Activated CD4-positive, alpha-beta T cell treated with anti-CD3 and anti-CD28 coated beads, Interleukin-2, amount 50 U/mL, for 16 hours (primary cell): ENCODE measurements around the gene NUTF2.
"Not testable (repeated sequence)": the region's sequence is repeated elsewhere in the genome, so short reads cannot be mapped to it uniquely, and the experiment has no call there.

ENCODE experiments used
- DNase-seq: peaks from one replicate; pipeline ENCODE4 v3.0.0-alpha.2; 2020

NUTF2 gene

DNA sequence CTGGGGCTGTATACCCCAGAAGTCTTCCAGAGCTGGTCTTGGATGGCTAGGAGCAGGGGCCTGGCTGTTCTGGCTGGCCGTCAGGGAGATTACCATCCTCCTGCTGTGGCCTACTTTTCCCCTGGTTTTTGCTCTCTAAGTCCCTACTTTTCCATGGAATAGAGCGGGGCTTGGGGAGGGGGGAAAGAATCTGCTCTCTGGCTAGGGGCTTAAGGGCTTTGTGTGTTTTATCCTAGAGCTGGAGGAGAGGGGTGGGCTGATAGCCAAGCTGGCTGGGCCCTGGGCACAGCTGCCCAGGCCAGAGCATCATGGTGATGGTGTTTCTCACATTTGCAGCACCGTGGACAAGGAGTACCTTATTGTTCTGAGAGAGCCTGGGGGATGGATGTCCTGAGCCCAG, 41.6 kb downstream of the NUTF2 start:
- DNase-seq, result no peak

GRCh38 chr16:67892375-67892774, 45.6 kb downstream of the NUTF2 start:
- DNase-seq, result no peak

DNA sequence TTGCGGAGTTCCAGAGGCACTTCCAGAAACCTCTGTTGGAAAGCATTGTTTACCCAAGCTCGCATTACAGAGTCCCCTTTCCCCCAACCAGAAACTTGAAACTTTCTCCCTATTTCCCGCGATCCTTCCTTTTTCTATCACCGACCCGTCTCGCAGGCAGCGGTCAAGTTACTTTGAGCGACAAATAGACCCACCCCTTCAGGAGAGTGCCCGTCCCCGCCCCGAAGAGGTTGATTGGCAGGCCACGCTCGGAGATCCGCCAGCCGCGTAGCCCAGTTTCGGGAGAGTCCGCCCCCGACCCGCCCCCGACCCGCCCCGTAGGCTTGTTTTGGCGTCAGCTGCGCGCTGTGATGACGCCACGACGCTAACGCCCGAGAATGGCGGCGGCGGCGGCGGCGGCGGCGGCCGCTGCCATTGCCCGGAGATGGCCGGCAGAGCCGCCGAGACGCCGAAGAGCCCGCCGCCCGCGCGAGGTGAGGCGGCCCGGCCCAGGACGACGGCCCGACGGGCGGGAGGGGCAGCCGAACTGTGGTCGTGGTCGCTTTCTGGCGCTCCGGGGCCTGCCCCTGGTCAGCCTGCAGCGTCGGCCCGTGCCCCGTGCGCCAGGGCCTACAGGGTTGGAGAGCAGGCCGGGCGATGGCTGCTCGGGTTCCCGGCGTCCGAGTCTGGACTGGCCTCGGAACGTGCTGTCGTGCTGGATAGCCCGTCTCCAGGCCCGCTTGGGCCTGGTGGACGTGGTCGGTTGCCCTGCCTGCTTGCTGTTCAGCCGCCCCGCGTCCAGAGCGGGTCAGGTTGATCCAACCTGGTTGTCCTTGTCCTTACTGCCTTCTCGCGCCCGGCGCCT, 46.4 kb downstream of the NUTF2 start, which contains the start of gene PSKH1:
Gene PSKH1, plus strand, starts transcription at position 356 of the 844 bp plus-strand sequence. CDS start 15,496 bp downstream, outside the sequence.
- DNase-seq, result peak; percentile 98

- peak; percentile 14 for DNase-seq
Measured at GRCh38 chr16:67893743-67894399, 47.1 kb downstream of the NUTF2 start.

- no peak for DNase-seq
Measured at GRCh38 chr16:67897231-67897630, 50.5 kb downstream of the NUTF2 start.

- no peak for DNase-seq
Measured at GRCh38 chr16:67901734-67902133, 55.0 kb downstream of the NUTF2 start.

DNA sequence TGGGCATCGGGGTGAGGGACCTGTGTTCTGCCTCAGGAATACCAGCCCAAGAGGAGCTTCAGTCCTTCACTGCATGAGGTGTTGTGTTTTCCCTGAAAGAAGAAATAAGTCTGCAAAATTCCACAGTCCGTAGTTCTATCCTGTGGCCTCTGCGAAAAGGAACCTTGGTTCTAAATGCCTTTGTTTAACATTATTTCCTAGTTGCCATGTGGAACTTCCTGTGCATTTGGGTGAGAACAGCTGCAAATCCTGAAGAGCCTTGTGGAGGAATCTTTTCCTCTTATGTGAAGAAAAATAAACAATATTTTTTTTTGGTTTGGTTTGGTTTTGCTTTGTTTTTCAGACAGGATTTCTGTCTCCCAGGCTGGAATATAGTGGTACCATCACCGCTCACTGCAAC, 56.1 kb downstream of the NUTF2 start:
- no peak for DNase-seq

DNA sequence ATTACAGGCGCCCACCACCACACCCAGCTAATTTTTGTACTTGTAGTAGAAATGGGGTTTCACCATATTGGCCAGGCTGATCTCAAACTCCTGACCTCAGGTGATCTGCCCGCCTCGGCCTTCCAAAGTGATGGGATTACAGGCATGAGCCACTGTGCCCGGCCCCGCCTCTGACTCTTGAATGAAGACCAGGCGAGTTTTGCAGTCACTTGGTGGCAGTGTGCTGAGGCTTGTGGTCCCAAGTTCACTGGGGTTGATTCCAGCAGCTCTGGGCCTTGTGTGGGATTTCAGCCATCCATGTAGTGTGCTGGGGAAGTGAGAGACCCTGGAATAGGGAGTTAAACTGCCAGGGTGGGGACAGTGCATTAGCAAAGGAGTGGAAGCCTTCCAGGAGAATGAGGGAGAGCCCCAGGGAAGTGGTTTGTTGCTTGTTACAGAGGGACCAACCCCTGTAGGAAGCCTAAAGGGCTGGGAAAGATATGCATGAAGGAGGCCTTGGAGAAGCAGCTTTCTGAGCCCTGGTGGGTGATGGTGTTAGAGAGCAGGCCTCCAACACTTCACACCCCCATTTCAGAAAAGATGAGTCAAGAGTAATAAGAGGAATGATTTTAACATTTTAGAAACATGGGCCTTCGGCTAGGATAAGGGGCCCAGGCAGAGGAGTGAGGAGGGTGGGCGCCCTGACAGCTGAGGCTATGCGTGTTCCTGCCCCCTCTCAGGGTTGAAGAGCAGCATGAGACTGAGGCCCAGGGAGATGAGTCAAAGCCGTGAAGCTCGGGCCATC, 60.9 kb downstream of the NUTF2 start:
- no peak for DNase-seq

GRCh38 chr16:67909056-67909742, 62.5 kb downstream of the NUTF2 start:
- no peak for DNase-seq

DNA sequence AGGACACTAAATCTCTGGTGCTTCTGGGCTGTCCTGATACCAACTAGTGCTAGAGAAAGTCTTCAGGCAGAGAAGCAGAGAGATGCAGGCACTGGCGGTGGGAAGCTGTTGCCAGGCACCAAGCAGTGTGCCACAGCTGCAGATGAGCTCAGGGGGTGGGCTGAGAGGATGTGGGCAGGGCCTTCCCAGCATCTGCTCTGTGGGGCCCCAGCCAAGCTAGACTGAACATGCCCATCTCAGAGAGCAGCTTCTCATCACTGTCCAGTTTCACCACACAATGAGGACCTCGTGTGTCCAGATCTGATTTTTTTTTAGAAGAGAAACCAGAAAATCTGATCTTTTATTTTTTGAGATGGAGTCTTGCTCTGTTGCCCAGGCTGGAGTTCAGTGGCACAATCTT, 63.4 kb downstream of the NUTF2 start:
- peak; percentile 41 for DNase-seq

DNA sequence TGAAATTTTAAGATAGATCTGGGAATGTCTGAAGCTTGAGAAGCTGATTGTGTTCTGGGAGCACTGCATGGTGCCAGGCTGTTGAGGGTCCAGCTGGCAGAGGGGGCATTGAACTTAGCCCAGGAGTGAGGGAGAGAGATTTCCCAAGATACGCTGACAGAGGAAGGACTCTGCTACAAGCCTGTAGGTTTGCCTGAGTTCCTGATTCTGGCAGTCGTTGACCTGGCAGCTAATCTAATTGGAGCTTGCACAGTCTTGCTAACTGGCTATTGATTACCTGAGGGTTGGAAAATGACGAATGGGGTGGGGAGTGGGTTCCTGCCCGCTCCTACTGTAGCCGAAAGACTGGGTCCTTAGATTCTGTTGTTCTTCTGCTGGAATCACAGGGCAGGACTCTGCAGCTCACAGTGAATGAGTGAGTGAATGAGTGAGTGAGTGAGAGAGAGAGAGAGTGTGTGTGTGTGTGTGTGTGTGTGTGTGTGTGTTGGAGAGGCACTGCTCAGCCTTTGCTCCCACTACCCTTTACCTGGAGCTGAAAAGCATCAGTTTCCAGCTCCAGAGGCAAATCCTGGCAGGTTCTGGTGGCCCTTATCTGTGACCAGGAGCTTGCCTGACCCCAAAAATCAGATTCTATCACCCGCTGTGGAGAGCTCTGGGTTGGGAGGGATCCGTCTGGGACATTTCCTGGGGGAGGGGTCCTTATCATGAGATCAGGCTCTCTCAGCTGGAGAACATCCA, 68.2 kb downstream of the NUTF2 start:
- DNase-seq, result no peak

GRCh38 chr16:67915496-67915769, 68.7 kb downstream of the NUTF2 start:
- not testable (repeated sequence) for DNase-seq

DNA sequence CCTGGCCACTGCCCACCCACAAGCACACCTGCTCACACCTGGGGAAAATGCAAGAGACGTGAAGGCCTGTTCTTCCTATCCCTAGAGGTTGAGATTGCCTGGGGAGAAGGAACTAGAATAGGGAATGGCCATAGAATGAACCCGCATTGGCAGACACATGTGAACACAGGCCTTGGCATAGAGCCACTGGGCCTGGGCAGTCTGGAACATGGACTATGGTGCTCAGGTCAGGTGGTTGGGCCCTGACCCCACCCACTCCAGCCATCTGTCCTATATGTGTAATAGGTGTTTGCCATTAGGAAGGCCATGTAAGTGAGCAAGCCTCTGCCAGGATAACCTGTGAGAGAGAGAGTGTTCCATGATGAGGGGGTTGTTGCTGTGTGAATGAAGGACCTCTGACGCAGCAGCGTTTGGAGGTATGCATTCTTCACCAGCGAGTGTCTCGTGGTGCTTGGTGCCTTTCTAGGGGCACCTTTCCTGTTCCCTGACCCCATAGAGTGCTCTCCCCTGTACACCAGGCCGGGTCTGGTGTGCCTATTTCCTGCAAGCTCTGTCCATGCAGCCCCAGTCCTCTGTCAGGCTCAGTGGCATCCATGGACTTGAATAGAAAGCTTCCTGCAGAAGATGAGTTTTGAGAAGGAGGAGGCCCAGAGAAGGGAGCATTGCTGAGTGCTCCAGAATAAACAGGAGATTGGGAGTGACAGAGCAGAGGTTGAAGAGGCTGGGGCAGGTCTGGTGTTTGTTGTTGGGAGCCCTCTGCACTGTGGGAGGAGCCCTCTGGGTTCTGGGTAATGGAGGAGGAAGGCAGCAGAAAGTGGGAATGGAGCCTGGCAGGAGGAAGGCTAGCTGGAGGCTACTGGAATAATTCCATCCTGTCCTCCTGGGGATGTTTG, 69.3 kb downstream of the NUTF2 start:
- no peak for DNase-seq

DNA sequence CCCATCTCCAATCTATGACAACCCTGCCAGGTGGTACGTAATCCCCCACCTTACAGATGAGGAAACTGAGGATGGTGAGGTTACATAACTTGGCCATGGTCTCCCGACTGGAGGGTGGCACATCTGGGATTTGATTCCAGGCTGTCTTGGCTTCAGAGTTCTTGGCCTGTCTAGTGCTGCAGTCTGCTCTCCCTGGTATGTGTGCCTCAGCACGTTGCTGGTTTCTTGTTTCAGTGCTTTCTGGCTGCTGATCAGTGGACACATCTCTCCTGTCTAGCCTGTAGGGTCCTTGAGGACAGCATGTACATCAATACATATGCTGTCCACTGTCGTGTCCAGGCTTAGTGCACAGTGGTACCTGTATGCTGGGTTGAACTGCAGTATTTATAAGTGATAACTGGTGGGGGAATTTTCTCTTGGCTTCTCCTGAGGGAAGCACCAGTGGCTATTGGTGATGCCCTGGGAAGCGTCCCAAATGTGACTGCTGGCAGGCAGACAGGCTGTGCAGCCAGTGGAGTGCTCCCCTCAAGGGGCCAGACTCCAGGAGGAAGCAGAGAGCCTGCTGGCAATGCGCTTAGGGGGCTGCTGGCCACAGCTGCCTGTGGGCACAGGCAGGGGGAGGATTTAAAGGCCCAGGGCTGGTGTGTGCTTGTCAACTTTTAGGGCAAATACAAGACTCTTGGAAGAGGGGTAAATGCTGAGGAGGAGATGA, 70.6 kb downstream of the NUTF2 start:
- DNase-seq, result no peak

DNA sequence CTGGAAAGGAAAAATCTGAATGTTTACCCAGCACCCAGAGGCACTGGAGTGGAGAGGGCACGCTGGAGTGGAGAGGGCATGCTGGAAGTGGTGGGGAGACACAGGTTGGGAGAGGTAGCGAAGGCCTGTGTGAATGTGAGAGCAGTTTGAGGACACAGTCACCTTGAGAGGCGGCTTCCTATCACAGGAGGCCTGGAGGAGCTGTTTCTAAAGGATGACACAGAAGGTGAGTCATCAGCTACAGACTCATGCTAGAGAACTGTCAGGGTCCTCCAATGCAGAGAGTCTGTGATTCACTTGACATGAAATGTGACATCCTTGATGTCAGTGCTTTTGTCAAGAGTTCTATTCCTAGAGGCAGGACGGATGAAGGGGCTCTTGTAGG, 71.1 kb downstream of the NUTF2 start:
- DNase-seq, result peak; percentile 86

GRCh38 chr16:67919622-67920221, 73.0 kb downstream of the NUTF2 start:
- DNase-seq, result no peak
